HL-60 (cell line): ENCODE measurements around the gene ATP8A2.

Experiments used
- DNase-seq, 2 experiments: peaks; one replicate each; pipeline ENCODE4 v3.0.0-alpha.2; 2010 to 2020; ENCODE audit warnings: low read depth in 1 of 2, low spot score in 1 of 2
- H3K27ac ChIP-seq: fragments of 250-450 bp; sonication (Bioruptor Pico); replicated peaks from 2 replicates; pipeline ENCODE4 v1.5.1; 2020; ENCODE audit warnings: mild to moderate bottlenecking, moderate library complexity
- H3K27me3 ChIP-seq: fragments of 250-450 bp; sonication (Bioruptor Pico); 2 replicates; pipeline ENCODE4 v1.5.1; 2021; ENCODE audit warnings: mild to moderate bottlenecking, moderate library complexity; ENCODE audit not compliant: insufficient read depth, poor library complexity, severe bottlenecking
- H3K4me3 ChIP-seq: replicated peaks from 2 replicates; pipeline ENCODE4 v1.5.1; 2011; ENCODE audit warnings: mild to moderate bottlenecking, control low read depth, low read length; ENCODE audit not compliant: insufficient read depth
- GABPA ChIP-seq: IDR thresholded peaks from 2 replicates; pipeline ENCODE4 v1.6.1; 2012; ENCODE audit warnings: low read depth
- POLR2AphosphoS5 ChIP-seq: IDR thresholded peaks from 2 replicates; pipeline ENCODE4 v1.6.1; 2012; ENCODE audit warnings: low read depth
- SPI1 ChIP-seq: IDR thresholded peaks from 2 replicates; pipeline ENCODE4 v1.6.1; 2012; ENCODE audit warnings: low read depth, mild to moderate bottlenecking, borderline replicate concordance
- TF ChIP-seq, protein P1 (sequence below): IDR thresholded peaks from 2 replicates; pipeline ENCODE4 v1.6.1; 2012; ENCODE audit warnings: low read depth; ENCODE audit not compliant: insufficient replicate concordance
- TF ChIP-seq, protein P2 (sequence below): IDR thresholded peaks from one replicate; pipeline ENCODE4 v1.5.1; 2011; ENCODE audit warnings: low read length, control low read depth, inconsistent platforms; ENCODE audit not compliant: insufficient read depth

The ATP8A2 gene

DNA sequence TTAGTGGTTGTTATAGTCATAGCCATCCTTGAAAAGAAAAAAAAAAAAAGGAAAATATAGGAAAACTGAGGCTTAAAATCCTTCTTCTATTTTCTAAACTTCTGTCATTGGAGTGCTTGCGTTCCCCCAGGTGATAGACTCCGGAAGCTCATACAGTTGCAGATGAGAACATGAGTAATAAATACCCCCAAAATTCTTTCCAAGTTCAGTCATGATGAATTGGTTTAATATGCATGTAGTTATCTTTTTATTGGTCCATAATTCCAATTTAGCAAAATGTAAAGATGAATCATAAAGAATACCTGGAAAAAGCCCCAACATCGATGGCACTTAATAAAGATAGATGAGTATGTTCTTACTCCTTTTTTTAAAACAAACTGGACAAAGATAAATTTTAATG lies 487.8 kb downstream of the ATP8A2 start:
- TF ChIP-seq POLR2AphosphoS5 (no peak), SPI1 (no peak), GABPA (no peak)
- TF ChIP-seq, protein P1, sequence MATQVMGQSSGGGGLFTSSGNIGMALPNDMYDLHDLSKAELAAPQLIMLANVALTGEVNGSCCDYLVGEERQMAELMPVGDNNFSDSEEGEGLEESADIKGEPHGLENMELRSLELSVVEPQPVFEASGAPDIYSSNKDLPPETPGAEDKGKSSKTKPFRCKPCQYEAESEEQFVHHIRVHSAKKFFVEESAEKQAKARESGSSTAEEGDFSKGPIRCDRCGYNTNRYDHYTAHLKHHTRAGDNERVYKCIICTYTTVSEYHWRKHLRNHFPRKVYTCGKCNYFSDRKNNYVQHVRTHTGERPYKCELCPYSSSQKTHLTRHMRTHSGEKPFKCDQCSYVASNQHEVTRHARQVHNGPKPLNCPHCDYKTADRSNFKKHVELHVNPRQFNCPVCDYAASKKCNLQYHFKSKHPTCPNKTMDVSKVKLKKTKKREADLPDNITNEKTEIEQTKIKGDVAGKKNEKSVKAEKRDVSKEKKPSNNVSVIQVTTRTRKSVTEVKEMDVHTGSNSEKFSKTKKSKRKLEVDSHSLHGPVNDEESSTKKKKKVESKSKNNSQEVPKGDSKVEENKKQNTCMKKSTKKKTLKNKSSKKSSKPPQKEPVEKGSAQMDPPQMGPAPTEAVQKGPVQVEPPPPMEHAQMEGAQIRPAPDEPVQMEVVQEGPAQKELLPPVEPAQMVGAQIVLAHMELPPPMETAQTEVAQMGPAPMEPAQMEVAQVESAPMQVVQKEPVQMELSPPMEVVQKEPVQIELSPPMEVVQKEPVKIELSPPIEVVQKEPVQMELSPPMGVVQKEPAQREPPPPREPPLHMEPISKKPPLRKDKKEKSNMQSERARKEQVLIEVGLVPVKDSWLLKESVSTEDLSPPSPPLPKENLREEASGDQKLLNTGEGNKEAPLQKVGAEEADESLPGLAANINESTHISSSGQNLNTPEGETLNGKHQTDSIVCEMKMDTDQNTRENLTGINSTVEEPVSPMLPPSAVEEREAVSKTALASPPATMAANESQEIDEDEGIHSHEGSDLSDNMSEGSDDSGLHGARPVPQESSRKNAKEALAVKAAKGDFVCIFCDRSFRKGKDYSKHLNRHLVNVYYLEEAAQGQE = no peak
- TF ChIP-seq, protein P2, sequence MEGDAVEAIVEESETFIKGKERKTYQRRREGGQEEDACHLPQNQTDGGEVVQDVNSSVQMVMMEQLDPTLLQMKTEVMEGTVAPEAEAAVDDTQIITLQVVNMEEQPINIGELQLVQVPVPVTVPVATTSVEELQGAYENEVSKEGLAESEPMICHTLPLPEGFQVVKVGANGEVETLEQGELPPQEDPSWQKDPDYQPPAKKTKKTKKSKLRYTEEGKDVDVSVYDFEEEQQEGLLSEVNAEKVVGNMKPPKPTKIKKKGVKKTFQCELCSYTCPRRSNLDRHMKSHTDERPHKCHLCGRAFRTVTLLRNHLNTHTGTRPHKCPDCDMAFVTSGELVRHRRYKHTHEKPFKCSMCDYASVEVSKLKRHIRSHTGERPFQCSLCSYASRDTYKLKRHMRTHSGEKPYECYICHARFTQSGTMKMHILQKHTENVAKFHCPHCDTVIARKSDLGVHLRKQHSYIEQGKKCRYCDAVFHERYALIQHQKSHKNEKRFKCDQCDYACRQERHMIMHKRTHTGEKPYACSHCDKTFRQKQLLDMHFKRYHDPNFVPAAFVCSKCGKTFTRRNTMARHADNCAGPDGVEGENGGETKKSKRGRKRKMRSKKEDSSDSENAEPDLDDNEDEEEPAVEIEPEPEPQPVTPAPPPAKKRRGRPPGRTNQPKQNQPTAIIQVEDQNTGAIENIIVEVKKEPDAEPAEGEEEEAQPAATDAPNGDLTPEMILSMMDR = no peak
- H3K4me3 ChIP-seq = no peak overlapping the region
- no peak overlapping the region for H3K27ac ChIP-seq
- no peaks in the 10 kb centered on the region for H3K27me3 ChIP-seq
- no peak for DNase-seq

DNA sequence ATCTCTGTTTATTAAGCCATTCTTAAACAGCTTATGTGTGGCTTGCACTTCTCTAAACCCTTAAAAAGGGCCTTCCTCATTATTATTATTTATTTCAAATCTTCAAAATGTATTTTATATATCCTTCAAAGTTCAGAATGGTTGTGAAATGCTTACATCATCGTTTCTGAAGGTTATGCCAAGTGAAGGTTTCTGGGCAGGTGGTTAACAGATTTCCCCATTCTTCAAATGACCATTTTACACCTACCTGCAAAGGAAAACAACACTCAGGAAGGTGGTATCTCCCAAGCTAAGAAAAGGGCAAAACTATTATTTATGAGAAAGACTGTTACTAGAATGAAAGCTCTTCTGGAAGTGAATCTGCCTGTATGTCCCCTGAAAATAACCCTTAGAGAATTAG lies 488.5 kb downstream of the ATP8A2 start:
- H3K27me3 ChIP-seq = no peaks in the 10 kb centered on the region
- H3K27ac ChIP-seq = no peak overlapping the region
- DNase-seq = no peak
- TF ChIP-seq POLR2AphosphoS5 = no peak
- TF ChIP-seq, protein P1 = no peak
- TF ChIP-seq GABPA = no peak
- TF ChIP-seq SPI1 = no peak
- TF ChIP-seq, protein P2 = no peak
- no peak overlapping the region for H3K4me3 ChIP-seq

DNA sequence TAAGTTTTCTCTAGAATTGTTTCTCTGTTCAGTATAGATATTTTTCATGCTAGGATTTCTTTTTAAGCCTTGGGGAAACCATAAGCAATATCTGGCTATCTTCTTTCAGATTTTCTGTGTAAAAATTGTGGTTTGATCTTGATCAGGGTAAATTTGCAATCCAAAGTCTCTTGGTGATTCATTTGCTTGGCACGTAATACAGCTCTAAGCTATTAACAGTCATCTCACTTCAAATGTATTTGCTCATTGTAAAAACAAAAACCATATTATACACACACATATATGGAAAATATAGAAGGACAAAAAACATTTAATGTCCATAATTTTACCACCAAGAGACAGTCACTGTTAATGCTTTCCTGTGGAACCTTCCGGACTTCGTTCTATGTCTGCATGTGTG lies 489.1 kb downstream of the ATP8A2 start:
- H3K27ac ChIP-seq = no peak overlapping the region

More for the DNA sequence above, 489.1 kb downstream of the ATP8A2 start:
- no peaks in the 10 kb centered on the region for H3K27me3 ChIP-seq
- H3K4me3 ChIP-seq = no peak overlapping the region
- TF ChIP-seq, protein P2 = no peak
- no peak for TF ChIP-seq GABPA
- TF ChIP-seq SPI1 = no peak
- TF ChIP-seq, protein P1 = no peak
- no peak for TF ChIP-seq POLR2AphosphoS5
- DNase-seq = no peak
